ENCODE measurements around the gene FHOD3.

FHOD3 gene

DNA sequence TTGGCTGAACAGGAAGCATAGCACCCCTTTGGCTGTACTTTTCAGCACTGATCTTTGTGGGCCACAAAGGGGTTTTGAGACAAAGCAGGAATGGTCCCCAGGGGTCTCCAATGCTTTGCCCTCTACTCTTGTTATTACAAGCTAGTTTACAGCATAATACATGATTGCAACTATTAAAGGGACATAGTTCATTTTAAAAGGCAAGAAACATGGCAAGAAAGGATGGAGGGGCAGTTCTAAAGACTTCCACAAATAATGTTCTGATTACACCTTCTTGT lies 196.6 kb downstream of the FHOD3 start:
- TF ChIP-seq GATA2 (IDR thresholded peaks at IDR 0.05; ENCODE audit: low read depth, low read length), result no peak
- no peak for TF ChIP-seq GATA3 (IDR thresholded peaks at IDR 0.05; ENCODE audit: low read depth, low read length)

DNA sequence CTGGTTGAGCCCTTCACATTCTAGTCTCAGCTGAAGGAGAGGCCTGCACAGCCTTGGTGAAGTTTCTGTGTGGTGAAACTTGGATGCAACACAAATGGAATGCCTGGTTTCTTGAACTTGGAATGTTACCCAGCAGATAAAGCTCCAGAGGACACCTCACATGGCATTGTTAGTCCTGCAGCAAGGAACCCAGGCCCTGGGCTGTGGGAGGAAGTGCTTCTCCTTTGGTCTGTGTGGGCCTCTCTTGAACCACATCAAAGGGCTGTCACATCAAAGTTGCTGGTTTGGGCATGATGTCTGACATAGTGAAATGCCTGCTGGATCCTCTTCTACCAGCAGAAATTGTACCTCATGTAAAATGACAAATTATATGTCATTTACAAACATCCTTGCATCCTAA lies 198.5 kb downstream of the FHOD3 start:
- TF ChIP-seq GATA3 (IDR thresholded peaks at IDR 0.05; ENCODE audit: low read depth, low read length) (no peak), GATA2 (IDR thresholded peaks at IDR 0.05; ENCODE audit: low read depth, low read length) (no peak)

DNA sequence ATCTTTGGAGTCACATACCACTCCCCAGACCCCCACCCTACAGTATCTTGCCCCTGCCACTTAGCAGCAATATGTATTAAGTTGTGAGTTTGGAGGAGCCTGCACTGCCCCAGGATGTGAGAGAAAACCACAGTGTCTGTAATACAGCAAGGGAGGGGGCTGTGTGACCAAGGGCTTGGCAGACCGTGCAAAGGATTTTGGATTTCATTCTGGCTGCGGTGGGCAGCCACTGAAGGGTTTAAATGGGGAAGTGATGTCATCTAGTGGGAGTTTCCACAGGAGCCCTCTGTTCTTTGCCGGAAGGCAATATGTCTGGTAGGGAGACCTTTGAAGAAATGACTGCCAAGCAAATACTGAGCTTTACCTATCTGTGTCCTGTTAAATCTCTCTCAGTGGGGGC lies 202.4 kb downstream of the FHOD3 start:
- TF ChIP-seq GATA2 (IDR thresholded peaks at IDR 0.05; ENCODE audit: low read depth, low read length) (no peak), GATA3 (IDR thresholded peaks at IDR 0.05; ENCODE audit: low read depth, low read length) (no peak)

DNA sequence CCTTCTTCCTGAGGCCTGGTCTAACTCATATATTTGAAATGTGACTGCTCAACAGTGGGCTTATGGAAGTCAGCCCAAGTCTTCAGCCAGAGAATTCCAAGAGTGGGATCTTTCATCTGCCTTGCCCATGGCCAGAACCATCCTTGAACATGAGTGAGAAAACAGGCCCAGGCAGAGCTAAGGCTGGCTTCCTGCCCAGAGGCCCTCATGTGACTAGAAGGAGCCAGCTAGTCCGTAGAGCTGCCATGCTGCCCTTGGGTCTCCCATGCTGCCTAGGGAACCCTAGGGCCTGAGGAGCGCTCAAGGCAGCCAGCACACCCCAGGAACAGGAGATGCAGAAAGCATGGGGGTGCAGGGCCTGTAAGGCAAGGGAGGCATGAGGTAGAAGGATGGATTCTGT lies 203.6 kb downstream of the FHOD3 start:
- TF ChIP-seq GATA3 (IDR thresholded peaks at IDR 0.05; ENCODE audit: low read depth, low read length) (no peak), GATA2 (IDR thresholded peaks at IDR 0.05; ENCODE audit: low read depth, low read length) (no peak)

DNA sequence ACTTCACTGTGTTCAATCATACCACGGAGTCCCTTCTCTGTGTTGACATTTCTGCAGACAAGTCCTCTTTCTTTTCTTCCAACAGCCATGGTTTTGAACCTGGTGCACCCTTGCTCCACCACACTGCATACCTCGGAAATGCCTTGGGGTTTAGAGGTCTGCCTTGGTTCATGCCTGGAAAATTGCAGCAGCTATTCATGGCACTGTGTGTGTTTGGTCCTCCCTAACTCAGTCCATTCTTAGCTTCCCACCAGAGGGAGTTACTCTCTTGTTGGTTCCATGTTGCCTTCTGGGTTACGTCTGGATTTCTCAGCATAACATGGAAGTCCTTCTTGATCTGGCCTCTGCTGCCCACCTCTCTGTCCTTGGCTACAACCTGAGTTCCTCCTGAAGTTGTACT lies 206.0 kb downstream of the FHOD3 start:
- TF ChIP-seq GATA2 (IDR thresholded peaks at IDR 0.05; ENCODE audit: low read depth, low read length) (no peak), GATA3 (IDR thresholded peaks at IDR 0.05; ENCODE audit: low read depth, low read length) (no peak)

DNA sequence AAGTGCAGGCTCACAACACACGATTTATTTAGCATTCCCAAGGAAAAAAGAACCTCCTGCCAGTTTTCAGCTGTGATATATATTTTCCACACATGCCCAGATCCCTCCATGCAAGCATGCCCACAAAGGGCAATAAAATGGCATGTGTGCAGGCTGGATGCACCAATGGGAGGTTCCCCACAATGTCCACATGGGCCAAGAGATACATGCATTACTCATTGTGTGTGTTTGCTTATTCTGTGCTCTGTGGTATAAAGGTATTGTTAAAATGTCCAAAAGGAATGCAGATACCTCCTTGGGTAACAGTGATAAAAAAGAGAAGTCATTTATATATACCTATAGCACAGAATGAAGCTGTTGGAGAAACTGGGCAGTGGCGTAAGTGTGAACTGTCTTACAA lies 207.4 kb downstream of the FHOD3 start:
- TF ChIP-seq GATA2 (IDR thresholded peaks at IDR 0.05; ENCODE audit: low read depth, low read length) (no peak), GATA3 (IDR thresholded peaks at IDR 0.05; ENCODE audit: low read depth, low read length) (no peak)

DNA sequence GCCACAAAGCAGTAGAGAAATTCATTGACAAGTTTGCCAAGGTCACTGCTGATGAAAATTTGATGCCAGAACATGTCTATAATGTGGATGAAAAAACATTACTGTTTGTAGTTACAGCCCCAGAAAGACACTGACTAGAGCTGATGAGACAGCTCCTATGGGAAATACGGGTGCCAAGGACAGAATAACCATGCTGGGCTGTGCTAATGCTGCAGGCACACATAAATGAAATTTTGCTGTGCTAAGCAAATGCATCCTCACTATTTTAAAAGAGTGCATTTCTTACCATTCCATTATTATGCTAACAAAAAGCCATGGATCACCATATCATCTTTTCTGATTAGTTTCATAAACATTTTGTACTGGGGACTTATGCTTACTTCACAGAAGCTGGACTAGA lies 208.2 kb downstream of the FHOD3 start:
- TF ChIP-seq GATA2 (IDR thresholded peaks at IDR 0.05; ENCODE audit: low read depth, low read length) (no peak), GATA3 (IDR thresholded peaks at IDR 0.05; ENCODE audit: low read depth, low read length) (no peak)

DNA sequence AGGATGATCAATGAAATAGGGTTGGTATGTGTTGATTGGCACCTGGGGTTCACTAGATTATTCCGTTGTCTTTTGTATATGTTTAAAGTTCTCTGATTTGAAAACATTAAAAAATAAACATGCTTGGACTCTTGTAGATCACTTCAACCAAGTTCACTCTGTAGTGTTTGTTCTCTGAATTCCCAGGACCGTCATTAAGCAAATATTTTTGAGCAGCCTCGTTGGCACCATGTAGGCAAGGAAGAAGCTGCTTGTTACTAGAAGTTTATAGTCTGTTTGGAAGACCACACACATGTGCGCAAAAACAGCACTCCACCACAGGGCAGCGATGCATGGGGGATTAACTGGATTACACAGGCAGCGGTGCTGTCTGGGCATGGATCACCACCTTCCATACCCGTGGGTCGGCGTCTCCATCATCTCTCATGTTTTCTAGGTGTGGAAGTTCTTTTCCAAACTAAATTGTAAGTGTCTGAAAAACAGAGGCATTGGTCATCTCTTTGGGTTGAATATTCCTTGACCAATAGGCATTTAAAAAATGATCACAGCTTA lies 212.2 kb downstream of the FHOD3 start:
- no peak for TF ChIP-seq GATA2 (IDR thresholded peaks at IDR 0.05; ENCODE audit: low read depth, low read length)
- no peak for TF ChIP-seq GATA3 (IDR thresholded peaks at IDR 0.05; ENCODE audit: low read depth, low read length)

DNA sequence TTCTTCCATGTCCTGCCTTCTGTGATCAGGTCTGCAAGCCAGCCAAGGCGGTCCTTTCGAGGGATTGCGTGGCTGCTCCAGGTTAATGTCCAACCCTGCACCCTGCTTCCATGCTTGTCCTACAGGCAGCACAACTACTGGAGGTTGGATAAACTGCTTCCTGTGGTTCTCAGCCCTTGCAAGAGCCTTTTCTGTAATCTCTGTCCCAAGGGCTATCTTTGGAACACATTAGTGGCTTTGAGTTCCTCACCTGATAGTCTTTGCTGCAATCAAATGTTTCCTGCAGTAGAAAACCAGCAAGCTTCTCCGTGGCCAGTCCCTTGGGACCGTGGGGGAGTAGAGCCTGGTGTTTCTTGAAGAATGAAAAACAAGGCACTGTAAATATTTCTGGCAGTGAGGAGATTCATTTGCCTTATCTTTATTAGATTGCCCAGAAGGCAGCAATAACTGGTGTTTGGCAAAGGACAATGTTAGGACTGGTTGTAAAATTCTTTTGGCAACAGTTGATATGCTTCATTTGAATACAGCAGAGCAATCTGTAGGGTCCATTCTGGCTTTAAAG lies 214.4 kb downstream of the FHOD3 start:
- TF ChIP-seq GATA2 (IDR thresholded peaks at IDR 0.05; ENCODE audit: low read depth, low read length) (0 out of 2 replicates have a peak, but pooled peaks have one; percentile 37), GATA3 (IDR thresholded peaks at IDR 0.05; ENCODE audit: low read depth, low read length) (no peak)

DNA sequence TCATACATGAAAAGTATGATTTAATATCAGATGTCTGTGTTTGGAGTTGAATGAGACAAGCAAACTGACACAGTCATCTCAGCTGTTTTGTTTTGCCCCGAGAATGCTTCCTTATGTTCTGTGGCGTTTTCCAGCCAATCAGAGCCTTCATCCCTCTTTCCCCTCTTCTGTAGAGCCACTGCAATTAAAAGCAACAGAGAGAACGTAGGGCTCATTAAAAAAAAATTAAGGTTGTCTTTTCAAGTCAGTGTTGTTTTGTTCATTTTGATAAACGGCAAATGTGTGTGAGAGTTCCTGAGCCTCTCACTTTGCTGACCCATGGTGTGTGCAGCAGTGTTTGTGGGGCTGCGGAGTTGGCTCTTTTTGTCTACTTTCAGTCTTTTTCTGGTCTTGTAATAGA lies 216.0 kb downstream of the FHOD3 start:
- TF ChIP-seq GATA3 (IDR thresholded peaks at IDR 0.05; ENCODE audit: low read depth, low read length), result no peak

DNA sequence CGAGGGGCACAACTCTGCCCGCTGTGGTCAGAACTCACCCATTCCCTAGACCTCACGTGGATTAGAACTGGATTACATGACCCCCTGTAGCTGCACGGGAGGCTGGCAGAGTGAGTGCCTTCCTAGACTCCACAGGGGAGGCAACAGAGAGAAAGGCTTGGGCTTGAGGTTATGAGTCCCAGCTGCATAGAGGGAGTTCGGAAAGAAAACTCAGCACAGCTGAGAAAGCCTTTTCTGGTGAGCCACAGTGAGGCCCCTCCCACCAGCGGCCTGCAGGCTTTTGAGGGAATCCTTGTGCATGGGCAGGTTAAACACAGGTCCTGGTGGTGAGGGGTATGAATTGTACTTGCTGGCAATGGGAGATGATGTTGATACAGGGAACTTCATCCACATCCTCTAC lies 217.3 kb downstream of the FHOD3 start:
- TF ChIP-seq GATA2 (IDR thresholded peaks at IDR 0.05; ENCODE audit: low read depth, low read length), result no peak
- TF ChIP-seq GATA3 (IDR thresholded peaks at IDR 0.05; ENCODE audit: low read depth, low read length), result no peak

DNA sequence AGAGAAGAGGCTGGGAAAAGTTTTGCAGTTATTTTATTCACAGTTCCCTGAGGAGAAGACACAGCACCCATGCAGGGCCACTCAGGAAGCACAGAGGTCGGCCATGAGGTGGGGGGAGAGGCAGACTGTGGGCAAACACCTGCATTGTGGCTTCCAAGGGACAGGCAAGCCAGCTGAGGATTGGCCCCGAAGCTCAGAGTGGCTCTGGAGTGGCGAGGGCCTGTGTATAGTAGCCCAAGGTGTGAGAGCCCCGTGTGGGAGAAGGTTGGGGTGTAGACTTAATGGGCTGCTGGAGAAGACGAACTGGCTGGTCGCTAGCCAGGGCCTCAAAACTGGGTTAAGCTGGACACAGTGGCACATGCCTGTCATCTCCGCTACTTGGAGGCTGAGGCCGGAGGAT lies 218.7 kb downstream of the FHOD3 start:
- TF ChIP-seq GATA2 (IDR thresholded peaks at IDR 0.05; ENCODE audit: low read depth, low read length) (no peak), GATA3 (IDR thresholded peaks at IDR 0.05; ENCODE audit: low read depth, low read length) (no peak)

DNA sequence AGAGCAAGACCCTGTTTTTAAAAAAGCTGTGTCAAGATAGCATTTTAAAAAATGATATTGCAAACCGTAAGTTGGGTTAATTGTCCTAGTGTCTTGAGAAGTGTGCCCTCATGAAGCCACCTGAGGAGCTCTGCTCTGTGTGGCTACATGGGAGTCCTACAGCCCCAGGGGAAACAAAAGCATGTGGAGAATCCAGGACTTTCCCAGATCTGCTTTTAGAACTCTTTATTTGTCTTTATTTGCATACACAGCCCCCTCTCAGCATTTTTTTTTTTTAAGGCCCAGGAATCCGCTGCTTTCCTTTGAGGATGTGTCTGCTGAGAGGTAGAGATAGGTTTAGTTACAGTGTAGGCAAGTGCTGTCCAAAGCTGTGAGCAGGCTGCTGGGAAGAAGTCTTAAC lies 219.2 kb downstream of the FHOD3 start:
- no peak for TF ChIP-seq GATA3 (IDR thresholded peaks at IDR 0.05; ENCODE audit: low read depth, low read length)
- no peak for TF ChIP-seq GATA2 (IDR thresholded peaks at IDR 0.05; ENCODE audit: low read depth, low read length)

DNA sequence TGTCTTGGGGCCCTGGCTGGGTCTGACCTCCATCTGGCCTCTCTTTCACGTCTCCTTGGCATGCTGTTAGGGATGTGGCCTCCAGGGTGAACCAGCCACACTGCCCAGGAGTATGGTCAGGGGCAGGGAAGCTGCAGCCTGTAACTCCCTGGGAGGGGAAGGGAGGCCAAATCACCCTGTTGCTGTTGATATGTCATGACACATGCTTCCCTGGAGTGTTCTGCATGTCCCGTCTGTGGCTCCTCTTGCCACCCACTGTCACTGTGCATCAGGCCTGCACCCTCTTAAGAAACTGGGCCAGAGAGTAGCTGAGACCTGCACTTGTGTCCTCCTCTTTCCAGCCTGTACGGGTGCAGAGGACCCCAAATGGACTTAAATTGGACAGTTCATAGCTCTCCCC lies 221.3 kb downstream of the FHOD3 start:
- no peak for TF ChIP-seq GATA3 (IDR thresholded peaks at IDR 0.05; ENCODE audit: low read depth, low read length)
- no peak for TF ChIP-seq GATA2 (IDR thresholded peaks at IDR 0.05; ENCODE audit: low read depth, low read length)

DNA sequence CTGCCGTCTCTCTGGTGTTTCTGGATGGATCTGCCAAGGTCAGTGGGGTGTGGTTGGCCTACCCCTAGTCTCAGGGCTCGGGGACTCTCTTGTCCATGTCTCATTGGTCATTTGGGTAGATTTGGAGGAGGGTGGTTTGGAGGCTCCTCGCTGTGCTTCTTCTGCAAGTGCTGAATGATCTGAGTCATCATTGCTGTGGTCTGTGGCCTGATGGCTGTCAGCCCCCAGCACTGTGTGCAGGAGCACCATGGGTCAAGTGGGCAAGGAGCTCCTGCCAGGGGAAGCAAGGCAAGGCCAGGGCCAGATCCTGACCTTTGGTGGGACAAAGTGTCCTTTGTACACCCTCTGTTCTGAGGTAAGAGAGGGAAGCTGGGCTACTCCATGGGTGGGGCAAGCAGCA lies 221.8 kb downstream of the FHOD3 start:
- TF ChIP-seq GATA3 (IDR thresholded peaks at IDR 0.05; ENCODE audit: low read depth, low read length) (no peak), GATA2 (IDR thresholded peaks at IDR 0.05; ENCODE audit: low read depth, low read length) (no peak)

DNA sequence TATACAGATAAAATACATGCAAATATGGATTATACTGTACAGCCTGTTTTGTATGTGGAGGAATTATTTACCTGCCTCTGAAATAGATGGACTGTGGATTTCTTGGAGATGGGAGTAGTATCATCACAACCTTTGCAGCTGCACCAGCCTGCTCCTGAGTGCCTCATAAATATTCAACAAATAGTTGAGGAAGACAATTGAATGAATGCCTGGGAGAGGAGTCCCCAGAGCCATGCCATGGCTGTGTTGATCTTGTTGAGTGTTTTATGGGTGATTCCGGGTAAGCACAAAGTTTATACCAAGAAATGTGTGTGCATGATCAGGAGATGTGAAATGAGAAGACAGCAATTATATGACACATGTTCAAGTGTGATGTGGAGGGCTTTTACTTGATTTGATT lies 225.0 kb downstream of the FHOD3 start:
- TF ChIP-seq GATA2 (IDR thresholded peaks at IDR 0.05; ENCODE audit: low read depth, low read length) (no peak), GATA3 (IDR thresholded peaks at IDR 0.05; ENCODE audit: low read depth, low read length) (no peak)

Data from SH-SY5Y (cell line).